Activated T-cell treated with anti-CD3 and anti-CD28 coated beads, Interleukin-2, amount 50 U/mL, for 4 hours (primary cell): ENCODE results near the gene C1RL. TPM values are rescaled to one million over a fixed set of nuclear protein-coding genes. Genes with fewer than 3 reads are reported as not detected.
A peak's percentile ranks its signal among the peaks of the same experiment; 100 is the strongest.

ENCODE experiments used
- ATAC-seq, 2 donors: fragments of 200-7000 bp; cut with Tn5 transposase; one replicate each; pipeline ENCODE4 v1.10.0; 2021
- DNase-seq: peaks from one replicate; pipeline ENCODE4 v3.0.0-alpha.2; 2020
- H3K27me3 Mint-ChIP-seq: one replicate; pipeline ENCODE4 v1.8.0; 2021; ENCODE audit warnings: low read depth, mixed read lengths
- H3K36me3 Mint-ChIP-seq: one replicate; pipeline ENCODE4 v1.8.0; 2022; ENCODE audit warnings: mixed read lengths; ENCODE audit not compliant: insufficient read depth
- H3K4me1 Mint-ChIP-seq: one replicate; pipeline ENCODE4 v1.8.0; 2021; ENCODE audit warnings: low read depth, mixed read lengths
- H3K4me3 Mint-ChIP-seq: one replicate; pipeline ENCODE4 v1.8.0; 2021; ENCODE audit warnings: mild to moderate bottlenecking, moderate library complexity, mixed read lengths
- H3K9me3 Mint-ChIP-seq: one replicate; pipeline ENCODE4 v1.8.0; 2021; ENCODE audit warnings: mixed read lengths
- total RNA-seq, 3 donors: library from RNA; stranded (reverse); gene quantifications; one replicate each; pipeline ENCODE4 v1.2.1, GENCODE V29; 2021

The C1RL gene
- total RNA-seq: 1 to 10 TPM; 3.7 to 7.0 (median 6.0) TPM

GRCh38 chr12:7108796-7109571, at the start of gene C1RL:
Gene C1RL, minus strand, starts transcription at chr12:7109214. Its CDS starts 34 bp downstream, at chr12:7109180.
- peak; percentile 42 to 61 for ATAC-seq
- H3K27me3 Mint-ChIP-seq: no peaks in the 10 kb centered on the region
- peak; percentile 78 for DNase-seq
- H3K4me3 Mint-ChIP-seq: peak within 1 kb of the TSS; percentile 91
- H3K36me3 Mint-ChIP-seq: peaks cover 9% of the 10 kb centered on the region
- peaks cover 11% of the 10 kb centered on the region for H3K9me3 Mint-ChIP-seq
- H3K4me1 Mint-ChIP-seq: peaks cover 31% of the 10 kb centered on the region

GRCh38 chr12:7157391-7157790, 48.4 kb upstream of the C1RL start:
- no peak for ATAC-seq
- Mint-ChIP-seq H3K9me3 (no peaks in the 10 kb centered on the region), H3K36me3 (peaks cover 14% of the 10 kb centered on the region), H3K27me3 (no peaks in the 10 kb centered on the region), H3K4me3 (no peak overlapping the region), H3K4me1 (peaks cover 3% of the 10 kb centered on the region)
- DNase-seq: no peak

- H3K27me3 Mint-ChIP-seq: no peaks in the 10 kb centered on the region
- H3K4me3 Mint-ChIP-seq: no peak overlapping the region
- peaks cover 3% of the 10 kb centered on the region for H3K4me1 Mint-ChIP-seq
- ATAC-seq (no peak), DNase-seq (no peak)
- H3K9me3 Mint-ChIP-seq: no peaks in the 10 kb centered on the region
- peaks cover 14% of the 10 kb centered on the region for H3K36me3 Mint-ChIP-seq
Observed at GRCh38 chr12:7156259-7157197, 47.5 kb upstream of the C1RL start.

GRCh38 chr12:7155471-7156034, 46.5 kb upstream of the C1RL start:
- DNase-seq (no peak), ATAC-seq (no peak)
- no peaks in the 10 kb centered on the region for H3K9me3 Mint-ChIP-seq
- H3K4me3 Mint-ChIP-seq: no peak overlapping the region
- no peaks in the 10 kb centered on the region for H3K27me3 Mint-ChIP-seq
- peaks cover 3% of the 10 kb centered on the region for H3K4me1 Mint-ChIP-seq
- H3K36me3 Mint-ChIP-seq: peaks cover 18% of the 10 kb centered on the region

GRCh38 chr12:7154901-7155470, 46.0 kb upstream of the C1RL start:
- no peaks in the 10 kb centered on the region for H3K4me1 Mint-ChIP-seq
- no peak for DNase-seq
- no peaks in the 10 kb centered on the region for H3K27me3 Mint-ChIP-seq
- H3K4me3 Mint-ChIP-seq: no peak overlapping the region
- H3K9me3 Mint-ChIP-seq: no peaks in the 10 kb centered on the region
- ATAC-seq: no peak
- H3K36me3 Mint-ChIP-seq: peaks cover 24% of the 10 kb centered on the region

GRCh38 chr12:7154042-7154441, 45.0 kb upstream of the C1RL start:
- H3K27me3 Mint-ChIP-seq: no peaks in the 10 kb centered on the region

GRCh38 chr12:7152818-7153217, 43.8 kb upstream of the C1RL start:
- DNase-seq (no peak), ATAC-seq (no peak)
- Mint-ChIP-seq H3K36me3 (peaks cover 37% of the 10 kb centered on the region), H3K9me3 (no peaks in the 10 kb centered on the region), H3K4me3 (no peak overlapping the region), H3K27me3 (no peaks in the 10 kb centered on the region), H3K4me1 (peaks cover 2% of the 10 kb centered on the region)

More at GRCh38 chr12:7154042-7154441, 45.0 kb upstream of the C1RL start:
- peaks cover 2% of the 10 kb centered on the region for H3K4me1 Mint-ChIP-seq
- ATAC-seq (no peak), DNase-seq (no peak)
- H3K36me3 Mint-ChIP-seq: peaks cover 30% of the 10 kb centered on the region
- no peak overlapping the region for H3K4me3 Mint-ChIP-seq
- no peaks in the 10 kb centered on the region for H3K9me3 Mint-ChIP-seq

- H3K27me3 Mint-ChIP-seq: no peaks in the 10 kb centered on the region
- H3K9me3 Mint-ChIP-seq: no peaks in the 10 kb centered on the region
- no peak for ATAC-seq
- H3K4me3 Mint-ChIP-seq: no peak overlapping the region
- H3K4me1 Mint-ChIP-seq: peaks cover 2% of the 10 kb centered on the region
- DNase-seq: no peak
- H3K36me3 Mint-ChIP-seq: peaks cover 37% of the 10 kb centered on the region
Observed at GRCh38 chr12:7151532-7151931, 42.5 kb upstream of the C1RL start.

GRCh38 chr12:7150841-7151240, 41.8 kb upstream of the C1RL start:
- no peak for DNase-seq
- Mint-ChIP-seq H3K4me3 (no peak overlapping the region), H3K9me3 (no peaks in the 10 kb centered on the region), H3K36me3 (peaks cover 37% of the 10 kb centered on the region), H3K4me1 (peaks cover 2% of the 10 kb centered on the region), H3K27me3 (no peaks in the 10 kb centered on the region)
- no peak for ATAC-seq

GRCh38 chr12:7150356-7150755, 41.3 kb upstream of the C1RL start:
- H3K9me3 Mint-ChIP-seq: no peaks in the 10 kb centered on the region
- no peak for DNase-seq
- H3K27me3 Mint-ChIP-seq: no peaks in the 10 kb centered on the region
- no peak overlapping the region for H3K4me3 Mint-ChIP-seq
- H3K4me1 Mint-ChIP-seq: peaks cover 2% of the 10 kb centered on the region
- ATAC-seq: no peak
- peaks cover 40% of the 10 kb centered on the region for H3K36me3 Mint-ChIP-seq

- H3K36me3 Mint-ChIP-seq: peaks cover 32% of the 10 kb centered on the region
- DNase-seq: no peak
- no peak overlapping the region for H3K4me3 Mint-ChIP-seq
- peaks cover 2% of the 10 kb centered on the region for H3K4me1 Mint-ChIP-seq
- H3K27me3 Mint-ChIP-seq: no peaks in the 10 kb centered on the region
- no peaks in the 10 kb centered on the region for H3K9me3 Mint-ChIP-seq
- ATAC-seq: no peak
Observed at GRCh38 chr12:7146906-7147305, 37.9 kb upstream of the C1RL start.

- ATAC-seq (no peak), DNase-seq (no peak)
- Mint-ChIP-seq H3K27me3 (no peaks in the 10 kb centered on the region), H3K36me3 (peaks cover 36% of the 10 kb centered on the region), H3K4me1 (peaks cover 2% of the 10 kb centered on the region), H3K9me3 (no peaks in the 10 kb centered on the region), H3K4me3 (no peak overlapping the region)
Observed at GRCh38 chr12:7146228-7146627, 37.2 kb upstream of the C1RL start.

- Mint-ChIP-seq H3K9me3 (no peaks in the 10 kb centered on the region), H3K27me3 (no peaks in the 10 kb centered on the region), H3K36me3 (peaks cover 33% of the 10 kb centered on the region), H3K4me3 (no peak overlapping the region), H3K4me1 (peaks cover 2% of the 10 kb centered on the region)
- ATAC-seq: no peak
- no peak for DNase-seq
Observed at GRCh38 chr12:7145671-7146070, 36.7 kb upstream of the C1RL start.
